Measurements from ENCODE around the gene LGALS3BP. TPM values are rescaled to one million over a fixed set of nuclear protein-coding genes. Genes with fewer than 3 reads are reported as not detected.

The LGALS3BP gene
- total RNA-seq, 1 experiment from 2014 or later, result 361 TPM

DNA sequence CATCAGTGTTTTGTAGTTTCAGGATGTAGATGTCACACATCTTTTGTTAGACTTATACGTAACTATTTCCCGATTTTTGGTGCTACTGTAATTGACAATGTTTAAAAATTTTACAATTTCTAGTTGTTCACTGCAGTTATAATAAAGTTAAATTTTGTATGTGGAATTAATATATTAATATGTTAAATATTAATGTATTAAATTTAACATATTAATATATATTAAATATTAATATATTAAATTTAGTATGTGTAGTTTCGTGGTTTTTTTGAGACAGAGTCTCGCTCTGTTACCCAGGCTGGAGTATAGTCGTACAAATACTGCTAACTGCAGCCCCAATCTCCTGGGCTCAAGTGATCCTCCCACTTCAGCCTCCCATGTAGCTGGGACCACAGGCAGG, 5.7 kb upstream of the LGALS3BP start:
- CTCF ChIA-PET, result interaction anchor here (1.7 kb wide), 1 partner anchor 14 kb away, joined by 4 read pairs; no protein-coding TSS in a partner anchor
- Histone ChIP-seq H3K36me3 (ENCODE audit: control insufficient read depth, insufficient read depth, low read length) (no peaks in the 10 kb centered on the region), H3K4me3 (ENCODE audit: low read depth in 2 of 2, low read length in 2 of 2) (no peak overlapping the region), H3K9me3 (ENCODE audit: control insufficient read depth, insufficient read depth, low read depth, low read length) (no peaks in the 10 kb centered on the region), H3K27ac (ENCODE audit: low read length) (no peak overlapping the region), H3K4me1 (ENCODE audit: control insufficient read depth, insufficient read depth, low read length) (peaks cover 16% of the 10 kb centered on the region), H3K27me3 (ENCODE audit: control insufficient read depth, insufficient read depth, low read length) (no peaks in the 10 kb centered on the region)
- in situ Hi-C loops (cut with HindIII; ENCODE audit: low pct_unique_long_range_greater_than_20kb, low sequenced_read_pairs) (no loop called here), intact Hi-C loops (cut with micrococcal nuclease; ENCODE audit: unreplicated experiment) (no loop called here)
- ATAC-seq (no peak), DNase-seq (ENCODE audit: low read depth, low spot score) (no peak)
- POLR2A ChIA-PET, result no interaction called here
- no TSS peak for BruUV-seq (replicated peaks)
- no peak for TF ChIP-seq POLR2AphosphoS5 (IDR thresholded peaks at IDR 0.05; ENCODE audit: low read depth, low read length)
- TF ChIP-seq, protein P1, sequence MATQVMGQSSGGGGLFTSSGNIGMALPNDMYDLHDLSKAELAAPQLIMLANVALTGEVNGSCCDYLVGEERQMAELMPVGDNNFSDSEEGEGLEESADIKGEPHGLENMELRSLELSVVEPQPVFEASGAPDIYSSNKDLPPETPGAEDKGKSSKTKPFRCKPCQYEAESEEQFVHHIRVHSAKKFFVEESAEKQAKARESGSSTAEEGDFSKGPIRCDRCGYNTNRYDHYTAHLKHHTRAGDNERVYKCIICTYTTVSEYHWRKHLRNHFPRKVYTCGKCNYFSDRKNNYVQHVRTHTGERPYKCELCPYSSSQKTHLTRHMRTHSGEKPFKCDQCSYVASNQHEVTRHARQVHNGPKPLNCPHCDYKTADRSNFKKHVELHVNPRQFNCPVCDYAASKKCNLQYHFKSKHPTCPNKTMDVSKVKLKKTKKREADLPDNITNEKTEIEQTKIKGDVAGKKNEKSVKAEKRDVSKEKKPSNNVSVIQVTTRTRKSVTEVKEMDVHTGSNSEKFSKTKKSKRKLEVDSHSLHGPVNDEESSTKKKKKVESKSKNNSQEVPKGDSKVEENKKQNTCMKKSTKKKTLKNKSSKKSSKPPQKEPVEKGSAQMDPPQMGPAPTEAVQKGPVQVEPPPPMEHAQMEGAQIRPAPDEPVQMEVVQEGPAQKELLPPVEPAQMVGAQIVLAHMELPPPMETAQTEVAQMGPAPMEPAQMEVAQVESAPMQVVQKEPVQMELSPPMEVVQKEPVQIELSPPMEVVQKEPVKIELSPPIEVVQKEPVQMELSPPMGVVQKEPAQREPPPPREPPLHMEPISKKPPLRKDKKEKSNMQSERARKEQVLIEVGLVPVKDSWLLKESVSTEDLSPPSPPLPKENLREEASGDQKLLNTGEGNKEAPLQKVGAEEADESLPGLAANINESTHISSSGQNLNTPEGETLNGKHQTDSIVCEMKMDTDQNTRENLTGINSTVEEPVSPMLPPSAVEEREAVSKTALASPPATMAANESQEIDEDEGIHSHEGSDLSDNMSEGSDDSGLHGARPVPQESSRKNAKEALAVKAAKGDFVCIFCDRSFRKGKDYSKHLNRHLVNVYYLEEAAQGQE (IDR thresholded peaks at IDR 0.05; ENCODE audit: insufficient read depth in 1 of 2, low read depth in 2 of 2, low read length in 1 of 2), result no peak
- TF ChIP-seq SIN3A (IDR thresholded peaks at IDR 0.05; ENCODE audit: borderline replicate concordance, insufficient read depth, low read depth, low read length), result no peak
- no peak for TF ChIP-seq TCF7L2 (IDR thresholded peaks at IDR 0.05; ENCODE audit: low read depth, low read length)
- TF ChIP-seq, protein P2, sequence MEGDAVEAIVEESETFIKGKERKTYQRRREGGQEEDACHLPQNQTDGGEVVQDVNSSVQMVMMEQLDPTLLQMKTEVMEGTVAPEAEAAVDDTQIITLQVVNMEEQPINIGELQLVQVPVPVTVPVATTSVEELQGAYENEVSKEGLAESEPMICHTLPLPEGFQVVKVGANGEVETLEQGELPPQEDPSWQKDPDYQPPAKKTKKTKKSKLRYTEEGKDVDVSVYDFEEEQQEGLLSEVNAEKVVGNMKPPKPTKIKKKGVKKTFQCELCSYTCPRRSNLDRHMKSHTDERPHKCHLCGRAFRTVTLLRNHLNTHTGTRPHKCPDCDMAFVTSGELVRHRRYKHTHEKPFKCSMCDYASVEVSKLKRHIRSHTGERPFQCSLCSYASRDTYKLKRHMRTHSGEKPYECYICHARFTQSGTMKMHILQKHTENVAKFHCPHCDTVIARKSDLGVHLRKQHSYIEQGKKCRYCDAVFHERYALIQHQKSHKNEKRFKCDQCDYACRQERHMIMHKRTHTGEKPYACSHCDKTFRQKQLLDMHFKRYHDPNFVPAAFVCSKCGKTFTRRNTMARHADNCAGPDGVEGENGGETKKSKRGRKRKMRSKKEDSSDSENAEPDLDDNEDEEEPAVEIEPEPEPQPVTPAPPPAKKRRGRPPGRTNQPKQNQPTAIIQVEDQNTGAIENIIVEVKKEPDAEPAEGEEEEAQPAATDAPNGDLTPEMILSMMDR (IDR thresholded peaks at IDR 0.05), result no peak

DNA sequence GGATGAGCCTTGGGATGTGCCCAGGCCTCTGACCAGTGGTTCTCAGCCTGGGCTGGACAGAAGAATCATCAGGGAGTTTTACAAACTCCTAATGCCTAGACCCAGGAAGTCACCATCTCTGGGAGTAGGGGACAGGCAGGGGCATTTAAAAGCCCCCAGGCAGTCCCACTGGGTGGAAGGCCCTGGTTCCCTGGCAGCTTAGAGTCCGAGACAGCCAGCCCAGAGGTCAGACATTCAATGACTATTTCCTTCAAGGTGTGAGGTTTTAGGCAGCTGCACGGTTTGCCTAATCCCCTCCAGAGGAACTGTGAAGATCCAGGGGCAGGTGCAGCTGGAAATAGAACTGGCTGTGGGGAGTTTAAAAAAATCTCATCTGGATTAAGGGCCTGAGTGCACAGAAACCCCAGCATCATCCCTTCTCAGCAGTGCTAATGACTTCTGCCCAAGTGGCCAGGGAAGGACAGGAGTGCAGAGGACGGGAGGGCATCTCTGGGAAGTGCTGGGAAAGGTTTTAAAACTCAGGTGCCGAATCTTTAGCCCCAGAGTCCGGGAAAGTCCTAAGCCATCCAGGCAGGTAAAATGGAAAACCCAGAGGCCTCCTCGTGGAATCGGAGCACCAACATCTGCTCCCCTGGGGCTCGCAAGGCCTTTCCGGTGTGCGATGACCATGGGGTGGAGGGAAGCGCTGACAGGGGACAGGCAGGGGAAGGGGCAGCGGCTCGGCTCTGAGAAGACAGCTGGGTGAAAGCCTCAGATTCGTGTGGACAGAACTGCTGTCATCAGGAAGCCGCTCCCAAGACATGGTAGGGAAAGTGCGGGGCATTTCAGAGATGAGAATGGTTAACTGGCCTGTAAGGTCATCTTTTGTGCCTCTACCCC, 1.5 kb upstream of the LGALS3BP start:
- in situ Hi-C loops (cut with HindIII; ENCODE audit: low pct_unique_long_range_greater_than_20kb, low sequenced_read_pairs), result no loop called here
- H3K27ac ChIP-seq (ENCODE audit: low read length), result no peak overlapping the region

More for the DNA sequence above, 1.5 kb upstream of the LGALS3BP start:
- ChIA-PET POLR2A (no interaction called here), CTCF (no interaction called here)
- intact Hi-C loops (cut with micrococcal nuclease; ENCODE audit: unreplicated experiment), result no loop called here
- Histone ChIP-seq H3K36me3 (ENCODE audit: control insufficient read depth, insufficient read depth, low read length) (no peaks in the 10 kb centered on the region; the same call in 1 of the 2 replicates), H3K27me3 (ENCODE audit: control insufficient read depth, insufficient read depth, low read length) (no peaks in the 10 kb centered on the region), H3K4me1 (ENCODE audit: control insufficient read depth, insufficient read depth, low read length) (peaks cover 26% of the 10 kb centered on the region), H3K9me3 (ENCODE audit: control insufficient read depth, insufficient read depth, low read depth, low read length) (no peaks in the 10 kb centered on the region), H3K4me3 (ENCODE audit: low read depth in 2 of 2, low read length in 2 of 2) (no peak overlapping the region)
- no peak for DNase-seq (ENCODE audit: low read depth, low spot score)
- no TSS peak for BruUV-seq (replicated peaks)
- ATAC-seq, result no peak
- TF ChIP-seq, protein P2 (IDR thresholded peaks at IDR 0.05), result no peak
- no peak for TF ChIP-seq TCF7L2 (IDR thresholded peaks at IDR 0.05; ENCODE audit: low read depth, low read length)
- no peak for TF ChIP-seq POLR2AphosphoS5 (IDR thresholded peaks at IDR 0.05; ENCODE audit: low read depth, low read length)
- no peak for TF ChIP-seq SIN3A (IDR thresholded peaks at IDR 0.05; ENCODE audit: borderline replicate concordance, insufficient read depth, low read depth, low read length)
- TF ChIP-seq, protein P1 (IDR thresholded peaks at IDR 0.05; ENCODE audit: insufficient read depth in 1 of 2, low read depth in 2 of 2, low read length in 1 of 2), result no peak

Data from Panc1 (cell line).